GM19397 (cell line): ENCODE data around the gene CARD9.
"Not testable (repeated sequence)": the region's sequence is repeated elsewhere in the genome, so short reads cannot be mapped to it uniquely, and the experiment has no call there.

Experiments used
- ATAC-seq: cut with Tn5 transposase; IDR thresholded peaks from one replicate; pipeline ENCODE4 v1.9.1; 2021; ENCODE audit warnings: mild to moderate bottlenecking, moderate library complexity; ENCODE audit not compliant: unreplicated experiment

The CARD9 gene

GRCh38 chr9:136326061-136326760 is 47.3 kb downstream of the CARD9 start:
- no peak for ATAC-seq

GRCh38 chr9:136325358-136325757 is 48.1 kb downstream of the CARD9 start:
- ATAC-seq = no peak

- no peak for ATAC-seq
These were observed 48.8 kb downstream of the CARD9 start for GRCh38 chr9:136324501-136325300.

GRCh38 chr9:136323371-136323789 is 50.1 kb downstream of the CARD9 start:
- no peak for ATAC-seq

DNA sequence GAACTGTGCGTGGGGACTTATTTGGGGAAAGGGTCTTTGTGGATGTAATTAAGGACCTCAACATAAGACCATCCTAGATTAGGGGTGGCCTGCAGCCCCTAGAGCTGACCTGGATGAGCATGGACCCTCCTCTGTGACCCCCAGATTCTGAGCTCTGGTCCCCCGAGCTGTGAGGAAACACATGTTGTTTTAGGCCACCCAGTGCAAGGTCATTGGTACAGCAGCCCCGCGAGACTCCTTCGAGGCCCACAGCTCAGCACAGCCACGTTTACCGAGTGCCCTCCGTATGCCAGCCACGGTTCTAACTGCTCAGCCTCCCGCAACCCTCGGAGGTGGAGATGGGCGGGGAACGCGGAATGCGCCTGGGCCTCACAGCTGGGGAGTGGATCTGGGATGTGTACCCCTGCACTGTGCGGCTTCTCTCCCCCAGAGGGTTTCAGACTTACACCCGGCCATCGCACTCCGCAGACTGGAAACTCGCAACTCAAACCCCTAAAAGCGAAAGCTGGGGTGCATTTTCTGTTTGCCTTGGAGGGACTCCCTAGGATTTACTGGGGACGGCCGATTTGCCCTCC is 50.6 kb downstream of the CARD9 start:
- ATAC-seq = no peak

DNA sequence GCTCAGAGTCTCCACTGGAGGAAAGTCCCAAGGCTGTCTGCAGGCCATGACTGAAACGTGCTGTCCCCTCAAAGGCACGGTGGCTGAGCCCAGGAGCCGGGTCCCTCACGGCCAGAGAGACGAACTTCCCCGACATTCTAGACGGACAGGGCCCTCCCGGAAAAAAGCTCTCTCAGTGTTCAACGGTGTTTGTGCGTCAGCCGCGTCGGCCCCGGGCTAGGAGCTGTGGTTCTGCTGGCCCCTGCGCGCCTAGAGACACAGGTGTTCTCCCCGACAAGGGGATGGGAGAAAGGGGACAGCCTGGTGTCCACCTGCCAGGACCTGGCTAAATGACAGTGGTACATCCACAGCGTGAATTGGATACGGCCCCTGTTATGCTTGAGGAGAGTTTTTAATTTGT is 51.9 kb downstream of the CARD9 start:
- ATAC-seq = no peak

- not testable (repeated sequence) for ATAC-seq
These were observed 52.5 kb downstream of the CARD9 start for GRCh38 chr9:136320972-136321371.

GRCh38 chr9:136319955-136320354 is 53.5 kb downstream of the CARD9 start:
- ATAC-seq = not testable (repeated sequence)

GRCh38 chr9:136319244-136319643 is 54.2 kb downstream of the CARD9 start:
- ATAC-seq = not testable (repeated sequence)

DNA sequence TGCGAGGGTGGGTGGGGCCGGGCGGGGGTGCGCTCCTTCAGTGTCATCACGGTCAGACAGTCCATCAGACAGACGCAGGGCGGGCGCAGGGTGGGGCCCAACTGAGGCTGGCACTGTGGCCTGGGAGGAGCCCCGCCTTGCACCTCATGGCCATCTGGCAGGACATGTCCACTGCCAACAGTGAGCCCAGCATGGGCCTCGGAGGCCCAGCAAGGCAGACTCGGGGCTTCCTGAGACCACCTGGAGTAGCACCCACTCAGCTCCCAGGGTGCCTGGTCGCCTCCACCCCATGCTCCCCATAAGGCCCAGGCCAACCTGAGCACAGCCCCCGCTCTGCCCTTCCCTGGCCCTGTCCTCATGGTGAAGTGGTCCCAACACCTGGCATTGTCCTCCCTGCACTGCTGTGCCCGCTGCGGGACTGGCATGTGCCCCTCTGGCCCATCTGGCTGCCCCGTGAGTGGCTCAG is 54.7 kb downstream of the CARD9 start:
- ATAC-seq = no peak

GRCh38 chr9:136318111-136318775 is 55.2 kb downstream of the CARD9 start:
- ATAC-seq = no peak

GRCh38 chr9:136317695-136318094 is 55.8 kb downstream of the CARD9 start:
- no peak for ATAC-seq

- no peak for ATAC-seq
These were observed 56.4 kb downstream of the CARD9 start for GRCh38 chr9:136316896-136317676.

DNA sequence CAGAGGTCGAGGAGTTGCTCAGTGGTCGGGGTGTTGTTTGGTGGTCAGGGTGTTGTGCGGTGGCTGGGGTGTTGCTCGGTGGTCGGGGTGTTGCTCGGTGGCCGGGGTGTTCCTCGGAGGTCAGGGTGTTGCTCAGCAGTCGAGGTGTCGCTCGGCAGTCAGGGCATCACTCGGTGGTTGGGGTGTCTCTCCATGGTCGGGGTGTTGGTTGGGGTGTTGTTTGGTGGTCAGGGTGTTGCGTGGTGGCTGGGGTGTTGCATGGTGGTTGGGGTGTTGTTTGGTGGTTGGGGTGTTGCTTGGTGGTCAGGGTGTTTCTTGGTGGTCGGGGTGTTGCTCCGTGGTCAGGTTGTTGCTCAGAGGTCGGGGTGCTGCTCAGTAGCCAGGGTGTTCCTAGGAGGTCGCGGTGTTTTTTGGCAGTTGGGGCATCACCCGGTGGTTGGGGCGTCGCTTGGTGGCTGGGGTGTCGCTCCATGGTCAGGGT is 57.2 kb downstream of the CARD9 start:
- no peak for ATAC-seq

DNA sequence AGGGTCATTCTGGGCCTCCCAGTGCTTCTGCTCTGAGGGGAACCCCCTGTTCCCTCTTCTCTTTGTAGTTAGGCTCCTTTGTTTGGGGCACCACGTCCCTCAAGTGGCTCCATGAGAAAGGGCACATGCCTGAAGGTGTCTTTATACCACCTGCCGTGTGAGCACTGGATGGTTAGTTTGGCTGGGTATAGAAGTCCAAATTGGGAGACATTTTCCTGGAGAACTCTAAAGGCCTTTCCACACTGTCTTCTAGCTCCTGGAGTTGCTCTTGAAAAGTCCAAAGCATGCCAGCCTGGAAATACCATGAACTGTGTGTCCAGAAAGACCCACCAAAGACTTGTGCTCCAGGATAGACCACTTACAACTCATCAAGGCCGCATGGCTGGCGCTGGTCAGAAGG is 58.5 kb downstream of the CARD9 start:
- no peak for ATAC-seq

GRCh38 chr9:136314056-136314416 is 59.4 kb downstream of the CARD9 start:
- ATAC-seq = no peak
